Measurements from ENCODE around the gene ABCC1. TPM values are rescaled to one million over a fixed set of nuclear protein-coding genes. Genes with fewer than 3 reads are reported as not detected.

Gene ABCC1
- total RNA-seq, 6 donors from 2014 or later = 35.4 to 106 (median 44.8) TPM

GRCh38 chr16:15958703-15959348 lies 9.4 kb downstream of the ABCC1 start:
- DNase-seq (no peak), ATAC-seq (ENCODE audit: low FRiP score in 2 of 2) (no peak)
- peaks cover 0 to 5% (median 0%) of the 10 kb centered on the region in 4 donors for H3K9me3 ChIP-seq
- no peaks in the 10 kb centered on the region for H3K27me3 ChIP-seq
- 81 to 86% methylated on average over 9 of the region's 9 CpGs for WGBS, 2 donors
- peak overlapping the region in 3 of 4 donors; percentile 11 to 59 (median 57) for H3K27ac ChIP-seq
- TF ChIP-seq EP300 (IDR thresholded peaks at IDR 0.05) = no peak
- no peak for TF ChIP-seq POLR2AphosphoS5 (IDR thresholded peaks at IDR 0.05)
- no peak for TF ChIP-seq CTCF (IDR thresholded peaks at IDR 0.05)
- TF ChIP-seq POLR2A (IDR thresholded peaks at IDR 0.05) = no peak
- H3K4me1 ChIP-seq = peaks cover 17 to 31% (median 26%) of the 10 kb centered on the region in 4 donors
- H3K4me3 ChIP-seq = no peak overlapping the region
- no peaks in the 10 kb centered on the region for H3K36me3 ChIP-seq

- WGBS, 2 donors = 72 to 77% methylated on average over 12 of the region's 12 CpGs
- H3K27ac ChIP-seq = peak overlapping the region; percentile 14 to 59 (median 57)
- no peaks in the 10 kb centered on the region for H3K27me3 ChIP-seq
- ATAC-seq (ENCODE audit: low FRiP score in 2 of 2) (no peak), DNase-seq (no peak)
- TF ChIP-seq POLR2AphosphoS5 (IDR thresholded peaks at IDR 0.05) = no peak
- no peak for TF ChIP-seq CTCF (IDR thresholded peaks at IDR 0.05)
- no peak for TF ChIP-seq POLR2A (IDR thresholded peaks at IDR 0.05)
- TF ChIP-seq EP300 (IDR thresholded peaks at IDR 0.05) = no peak
- H3K4me3 ChIP-seq = no peak overlapping the region
- no peaks in the 10 kb centered on the region for H3K36me3 ChIP-seq
- H3K4me1 ChIP-seq = peaks cover 11 to 33% (median 24%) of the 10 kb centered on the region in 4 donors
- peaks cover 0 to 5% (median 0%) of the 10 kb centered on the region in 4 donors for H3K9me3 ChIP-seq
Observed at GRCh38 chr16:15960124-15960971, 10.9 kb downstream of the ABCC1 start.

- peaks cover 0 to 5% (median 0%) of the 10 kb centered on the region in 4 donors for H3K9me3 ChIP-seq
- peak overlapping the region in 1 of 4 donors; percentile 7 for H3K4me3 ChIP-seq
- H3K4me1 ChIP-seq = peaks cover 11 to 41% (median 24%) of the 10 kb centered on the region in 4 donors
- WGBS, 2 donors = 38 to 49% methylated on average over 5 of the region's 5 CpGs
- TF ChIP-seq POLR2A (IDR thresholded peaks at IDR 0.05) = no peak
- no peak for TF ChIP-seq CTCF (IDR thresholded peaks at IDR 0.05)
- no peak for TF ChIP-seq POLR2AphosphoS5 (IDR thresholded peaks at IDR 0.05)
- no peak for TF ChIP-seq EP300 (IDR thresholded peaks at IDR 0.05)
- H3K36me3 ChIP-seq = no peaks in the 10 kb centered on the region
- no peaks in the 10 kb centered on the region for H3K27me3 ChIP-seq
- ATAC-seq (ENCODE audit: low FRiP score in 2 of 2) (no peak), DNase-seq (no peak)
- H3K27ac ChIP-seq = peak overlapping the region; percentile 40 to 59 (median 57)
Observed at GRCh38 chr16:15961060-15961511, 11.7 kb downstream of the ABCC1 start.

- TF ChIP-seq POLR2A (IDR thresholded peaks at IDR 0.05) (no peak), POLR2AphosphoS5 (IDR thresholded peaks at IDR 0.05) (no peak), CTCF (IDR thresholded peaks at IDR 0.05) (no peak), EP300 (IDR thresholded peaks at IDR 0.05) (no peak)
- Histone ChIP-seq H3K27me3 (no peaks in the 10 kb centered on the region), H3K4me1 (peaks cover 13 to 44% (median 26%) of the 10 kb centered on the region in 4 donors), H3K36me3 (no peaks in the 10 kb centered on the region), H3K9me3 (peaks cover 0 to 5% (median 0%) of the 10 kb centered on the region in 4 donors), H3K27ac (peak overlapping the region; percentile 32 to 59 (median 54)), H3K4me3 (peak overlapping the region in 1 of 4 donors; percentile 7)
- DNase-seq (no peak), ATAC-seq (ENCODE audit: low FRiP score in 2 of 2) (no peak)
- 44 to 52% methylated on average over 4 of the region's 4 CpGs for WGBS, 2 donors
Observed at GRCh38 chr16:15961571-15962090, 12.2 kb downstream of the ABCC1 start.
